PC-9 (cell line): Measurements from ENCODE around the gene BMP2K.

Experiments used
- CTCF ChIP-seq: fragments of 200-600 bp; sonication (generic); conservative IDR thresholded peaks from 2 replicates; pipeline ENCODE4 v1.6.1; 2017; ENCODE audit warnings: mixed run types, antibody characterized with exemption, mild to moderate bottlenecking, moderate library complexity
- EZH2 ChIP-seq: fragments of 200-600 bp; sonication (generic); IDR thresholded peaks from 2 replicates; pipeline ENCODE4 v1.8.0; 2017; ENCODE audit warnings: antibody characterized with exemption, low read depth

- TF ChIP-seq CTCF (no peak), EZH2 (no peak)
Measured at GRCh38 chr4:78748381-78748780, 27.8 kb upstream of the BMP2K start.
